A549 treated with dexamethasone at 1 μM for 4 hours (cell line): ENCODE measurements around the gene MCOLN1. TPM values are rescaled to one million over a fixed set of nuclear protein-coding genes. Genes with fewer than 3 reads are reported as not detected.

Experiments
- total RNA-seq: library from RNA; stranded (reverse); fragments of 200-300 nt; extraction: Qiagen RNA extraction; gene quantifications from 5 replicates; pipeline ENCODE4 v1.2.3, GENCODE V29; 2022

The MCOLN1 gene
- total RNA-seq: 9.6 to 12.8 TPM (median 11.7 TPM) in 5 replicates

DNA sequence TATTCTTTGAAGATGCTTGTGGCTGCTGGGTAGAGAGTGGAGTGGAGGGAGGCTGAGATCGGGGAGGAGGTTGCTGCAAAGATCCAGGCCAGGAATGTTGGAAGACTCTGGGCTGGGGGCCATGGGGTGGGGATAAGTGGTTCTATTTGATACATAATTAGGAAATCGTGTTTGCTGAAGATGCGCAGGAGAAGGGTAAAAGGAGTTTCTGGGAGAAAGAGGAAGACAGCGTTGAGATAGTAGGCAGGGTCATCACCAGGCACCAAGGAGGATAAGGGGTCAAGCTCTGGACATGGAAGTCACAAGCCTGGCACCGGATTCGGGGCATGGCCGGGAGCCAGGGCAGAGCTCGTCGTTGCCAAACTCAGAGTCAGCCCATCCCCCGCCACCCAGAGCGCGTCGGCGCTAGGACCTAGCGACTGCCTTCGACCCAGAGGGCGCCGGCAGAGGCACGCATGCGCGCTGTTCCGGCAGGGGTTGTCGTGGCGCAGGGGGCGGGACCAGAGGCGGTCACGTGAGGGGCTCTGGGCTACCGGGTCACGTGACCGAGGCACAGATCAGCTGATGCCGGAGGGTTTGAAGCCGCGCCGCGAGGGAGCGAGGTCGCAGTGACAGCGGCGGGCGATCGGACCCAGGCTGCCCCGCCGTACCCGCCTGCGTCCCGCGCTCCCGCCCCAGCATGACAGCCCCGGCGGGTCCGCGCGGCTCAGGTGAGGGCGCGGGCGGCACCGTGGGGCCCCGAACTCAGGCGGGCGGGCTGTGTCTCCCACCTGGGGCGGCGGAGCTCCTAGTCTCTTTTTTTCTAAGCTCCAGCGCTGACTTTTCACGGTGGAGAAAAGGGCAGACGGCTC, at the start of gene MCOLN1:
Gene MCOLN1, plus strand, starts transcription at position 553 of the 851 bp plus-strand sequence. Its CDS starts 127 bp downstream, at position 680.

DNA sequence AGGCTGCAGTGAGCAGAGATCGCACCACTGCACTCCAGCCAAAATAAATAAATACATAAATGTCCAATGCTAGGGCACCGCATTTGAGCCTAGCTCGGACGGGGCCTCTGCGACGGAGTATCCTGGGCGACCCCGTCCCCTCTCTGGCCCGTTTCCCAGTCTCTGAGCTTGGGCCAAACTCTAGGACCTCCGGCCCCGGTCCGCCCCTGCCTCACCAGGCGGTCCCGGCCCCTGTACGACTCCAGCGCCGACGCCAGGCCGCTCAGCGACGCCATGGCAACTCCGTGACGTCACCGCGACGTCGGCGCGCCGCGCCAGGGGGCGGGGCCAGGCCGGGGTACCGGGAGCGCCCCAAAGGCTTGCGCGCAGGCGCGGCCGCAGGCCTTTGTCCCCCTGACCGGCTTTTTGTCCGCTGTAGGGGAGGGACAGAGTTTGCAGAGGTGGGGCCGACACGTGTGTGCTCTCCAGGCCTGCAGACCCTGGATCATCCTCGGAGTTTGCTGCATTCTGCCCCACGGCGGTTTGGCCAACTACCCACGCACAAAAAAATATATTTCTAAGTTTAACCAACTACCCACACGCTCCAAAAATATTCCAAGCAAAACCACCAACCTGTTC, 33.6 kb upstream of the MCOLN1 start, which contains the start of gene PEX11G:
Gene PEX11G, minus strand, starts transcription at position 300 of the 618 bp plus-strand sequence. Its CDS starts 25 bp downstream, at position 275.

DNA sequence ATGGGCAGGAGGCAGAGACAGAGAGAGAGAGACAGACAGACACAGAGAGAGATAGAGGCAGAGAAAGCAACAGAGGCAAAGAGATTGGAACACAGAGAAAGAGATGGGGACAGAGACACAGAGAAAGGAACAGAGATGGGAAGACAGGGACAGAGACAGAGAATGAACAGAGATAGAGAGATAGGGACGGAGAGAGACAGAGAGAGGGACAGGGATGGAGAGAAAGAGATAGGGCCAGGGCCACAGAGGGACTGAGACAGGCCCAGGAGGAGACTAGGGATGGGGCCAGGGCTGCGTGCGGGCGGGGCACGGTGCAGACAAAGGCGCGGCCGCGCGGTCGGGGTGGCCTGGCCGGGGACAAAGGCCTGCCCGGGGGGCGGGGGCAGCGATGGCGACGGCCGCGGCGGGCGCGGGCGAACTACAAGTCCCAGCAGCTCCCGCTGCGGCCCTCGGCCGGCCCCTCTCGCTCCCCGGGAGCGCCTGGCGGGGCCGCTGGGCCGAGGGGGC, 6.7 kb upstream of the MCOLN1 start, which contains the start of gene ZNF358:
Gene ZNF358, plus strand, starts transcription at position 459 of the 507 bp plus-strand sequence. CDS start 3,140 bp downstream, outside the sequence.

DNA sequence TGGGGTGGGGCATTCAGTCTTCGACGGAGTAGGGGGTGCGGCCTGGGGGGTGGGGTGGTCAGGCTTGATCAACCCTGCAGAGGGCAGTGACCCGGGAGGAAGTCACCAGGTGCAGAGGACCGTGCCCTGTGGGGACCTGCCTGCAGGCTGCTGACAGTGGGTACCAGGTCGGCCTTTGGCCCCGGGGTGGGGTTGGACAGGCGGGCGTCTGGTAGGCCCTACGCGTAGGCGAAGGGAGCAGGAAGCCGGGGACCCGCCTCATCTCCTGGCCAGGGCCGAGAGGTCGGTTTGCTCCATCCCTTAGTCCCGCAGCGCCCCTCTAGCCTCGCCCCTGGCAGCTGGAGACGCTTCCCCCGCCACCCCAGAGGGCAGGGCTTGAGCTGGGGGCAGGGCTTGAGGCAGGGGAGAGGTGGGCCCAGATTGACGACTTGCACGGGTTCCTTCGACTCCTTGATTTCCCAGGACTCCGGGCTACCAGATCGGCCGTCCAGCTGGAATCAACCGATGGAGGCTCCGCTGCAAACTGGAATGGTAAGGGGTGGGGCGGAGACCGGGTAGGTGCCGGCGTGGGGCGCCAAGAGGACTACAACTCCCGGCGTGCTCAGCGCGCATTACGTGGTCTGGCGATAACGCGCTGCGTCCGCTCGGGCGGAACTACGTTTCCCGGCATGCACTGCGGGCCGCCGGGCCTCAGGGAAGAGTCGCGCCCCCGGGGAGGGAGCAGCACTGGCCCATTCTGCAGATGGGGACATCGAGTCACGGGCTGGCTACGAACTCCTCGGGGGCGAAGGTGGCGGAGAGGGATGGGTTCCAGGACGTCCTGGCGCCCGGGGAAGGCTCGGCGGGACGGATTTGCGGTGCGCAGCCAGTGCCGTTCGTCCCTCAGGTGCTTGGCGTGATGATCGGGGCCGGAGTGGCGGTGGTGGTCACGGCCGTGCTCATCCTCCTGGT, 12.9 kb downstream of the MCOLN1 start, which contains the start of gene PNPLA6:
Gene PNPLA6, plus strand, starts transcription at position 671 of the 951 bp plus-strand sequence. Its CDS starts 72 bp downstream, at position 743.

Other genes starting within 250 kb of the MCOLN1 start
- 2.5 to 4.7 TPM (median 3.8 TPM) in 5 replicates for gene INSR, start 228.2 kb upstream of the MCOLN1 start, total RNA-seq
- gene ARHGEF18, start 173.7 kb upstream of the MCOLN1 start, total RNA-seq: 50.2 to 86.6 TPM (median 76.5 TPM) in 5 replicates
- gene PEX11G, start 33.6 kb upstream of the MCOLN1 start, total RNA-seq: 1.8 to 2.1 TPM (median 1.9 TPM) in 5 replicates
- gene ZNF358, start 6.5 kb upstream of the MCOLN1 start, total RNA-seq: 17.7 to 24.8 TPM (median 22.3 TPM) in 5 replicates
- 24.0 to 42.0 TPM (median 40.3 TPM) in 5 replicates for gene PNPLA6, start 13.1 kb downstream of the MCOLN1 start, total RNA-seq
- gene CAMSAP3, start 73.2 kb downstream of the MCOLN1 start, total RNA-seq: 3.7 to 7.6 TPM (median 6.1 TPM) in 5 replicates
- gene XAB2, start 106.9 kb downstream of the MCOLN1 start, total RNA-seq: 18.9 to 29.4 TPM (median 26.3 TPM) in 5 replicates
- gene PET100, start 107.2 kb downstream of the MCOLN1 start, total RNA-seq: 44.7 to 84.3 TPM (median 46.8 TPM) in 5 replicates
- gene PCP2, start 111.1 kb downstream of the MCOLN1 start, total RNA-seq: not detected in 5 replicates
- gene STXBP2, start 114.5 kb downstream of the MCOLN1 start, total RNA-seq: 28.4 to 45.3 TPM (median 38.6 TPM) in 5 replicates
- gene RETN, start 146.4 kb downstream of the MCOLN1 start, total RNA-seq: not detected in 5 replicates
- gene MCEMP1, start 154.5 kb downstream of the MCOLN1 start, total RNA-seq: not detected in 5 replicates
- gene TRAPPC5, start 158.2 kb downstream of the MCOLN1 start, total RNA-seq: 50.6 to 101 TPM (median 96.9 TPM) in 5 replicates
- gene FCER2, start 179.5 kb downstream of the MCOLN1 start, total RNA-seq: not detected in 5 replicates
- not detected in 5 replicates for gene CLEC4G, start 209.5 kb downstream of the MCOLN1 start, total RNA-seq
- gene CD209, start 224.9 kb downstream of the MCOLN1 start, total RNA-seq: not detected in 5 replicates
- gene CLEC4M, start 240.6 kb downstream of the MCOLN1 start, total RNA-seq: not detected in 5 replicates